ENCODE data around the gene GALNT18.

The GALNT18 gene

DNA sequence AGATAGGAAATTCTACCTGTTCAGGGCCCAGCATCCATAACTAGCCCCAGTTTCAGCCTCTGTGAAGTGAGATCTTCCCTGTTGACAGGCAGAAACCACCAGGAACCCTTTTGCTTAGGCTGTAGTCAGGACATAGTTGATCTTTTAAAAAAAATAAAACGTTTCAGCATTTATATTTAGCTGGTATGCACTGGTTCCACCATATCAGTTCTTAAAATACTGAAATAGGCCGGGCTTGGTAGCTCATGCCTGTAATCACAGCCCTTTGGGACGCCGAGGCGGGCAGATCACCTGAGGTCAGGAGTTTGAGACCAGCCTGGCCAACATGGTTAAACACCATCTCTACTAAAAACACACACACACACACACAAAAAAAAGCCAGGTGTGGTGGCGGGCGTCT lies 35.3 kb downstream of the GALNT18 start:
- DNase-seq, result no peak

DNA sequence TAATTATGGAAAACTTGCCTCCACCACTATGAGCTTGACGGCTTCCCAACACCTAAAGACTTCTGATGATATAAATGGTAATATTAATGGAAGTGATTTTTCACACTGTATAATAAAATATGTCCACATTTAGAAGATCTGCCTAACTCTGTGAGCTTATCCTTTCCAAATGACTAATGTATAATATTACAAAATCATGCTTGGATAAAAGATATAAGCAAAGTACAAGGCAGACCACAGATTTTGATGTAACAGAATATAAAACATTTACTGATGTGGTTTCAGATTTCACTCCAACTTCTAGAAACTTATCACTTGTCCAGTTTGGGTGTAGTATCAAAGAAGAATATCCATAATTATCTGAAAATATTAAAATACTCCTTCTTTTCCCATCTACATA lies 36.9 kb downstream of the GALNT18 start:
- DNase-seq, result no peak

DNA sequence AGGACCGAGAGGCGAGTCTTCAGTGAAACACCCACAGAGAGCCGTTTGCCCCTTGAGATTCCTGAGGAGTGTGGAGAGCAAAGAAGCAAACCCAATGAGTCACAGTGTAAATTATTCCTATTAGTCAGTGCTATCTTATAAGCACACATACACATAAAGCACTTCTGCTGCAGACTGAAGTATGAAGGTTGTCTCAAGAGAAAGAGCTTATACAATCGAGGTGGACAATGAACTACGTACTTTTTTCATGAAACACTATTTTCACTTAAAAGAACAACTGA lies 37.3 kb downstream of the GALNT18 start:
- DNase-seq, result no peak

DNA sequence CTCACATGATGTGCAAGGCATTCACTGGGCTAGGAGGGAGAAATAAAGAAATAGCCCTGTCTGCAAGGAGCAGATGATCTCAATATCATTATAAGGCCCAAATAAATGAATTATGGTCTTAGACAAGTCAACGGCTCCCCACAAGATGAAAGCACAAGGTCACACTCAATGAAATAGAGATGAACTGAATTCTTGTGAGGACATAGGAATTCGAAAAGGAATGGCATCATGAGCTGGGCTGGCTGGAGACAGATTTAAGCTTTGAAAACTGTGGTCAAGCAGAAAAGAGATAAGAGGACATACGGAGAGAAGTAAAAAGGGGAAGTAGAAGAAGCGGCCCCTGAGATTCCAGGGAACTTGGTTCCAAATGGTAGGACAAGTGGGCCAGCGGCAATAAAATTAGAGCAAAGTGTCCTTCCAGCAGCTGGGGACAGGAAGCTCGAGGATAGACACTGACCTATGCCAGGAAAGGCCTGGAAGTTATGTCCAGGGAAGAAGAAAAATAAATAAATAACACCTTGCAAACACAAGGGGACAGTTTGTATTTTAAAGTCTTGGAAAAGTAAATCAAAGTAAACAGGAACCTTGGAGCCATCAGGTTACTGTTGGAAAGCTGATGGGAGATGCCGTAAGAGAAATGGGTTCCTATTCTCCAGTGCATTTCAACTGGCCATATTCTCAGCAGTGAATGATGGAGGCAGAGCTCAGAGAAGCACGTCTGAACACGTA lies 37.8 kb downstream of the GALNT18 start:
- DNase-seq, result no peak

DNA sequence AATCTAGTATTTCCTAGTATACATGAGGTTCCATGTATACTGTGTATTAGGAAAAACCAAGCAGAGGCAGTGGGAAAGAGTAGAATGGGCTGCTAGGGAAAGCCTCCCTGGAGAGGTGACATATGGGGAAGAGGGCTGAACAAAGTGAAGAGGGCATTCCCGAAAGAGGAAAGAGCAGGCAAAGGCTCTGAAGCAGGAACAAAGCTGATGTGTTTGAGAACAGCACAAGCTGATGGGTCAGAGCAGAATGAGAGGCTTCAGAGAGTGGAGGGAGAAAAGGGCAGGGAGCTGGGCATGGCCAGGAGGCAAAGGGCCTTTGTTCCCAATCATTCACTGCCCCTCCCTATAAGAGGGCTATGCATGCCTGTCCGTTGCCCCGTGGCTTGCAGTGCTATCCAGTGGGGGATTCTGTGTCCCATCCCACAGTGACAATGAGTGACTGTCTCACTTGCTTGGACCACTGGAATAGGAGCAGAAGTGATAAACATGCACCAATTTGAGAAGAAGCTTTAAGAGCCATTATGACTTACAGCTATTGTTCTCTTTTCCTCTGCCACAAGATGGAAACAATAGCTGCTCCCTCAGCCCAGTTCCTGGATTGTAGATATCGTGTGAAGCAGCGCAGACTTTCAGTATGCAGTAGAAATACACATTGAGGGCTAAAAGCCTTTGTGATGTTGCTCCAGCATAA lies 39.6 kb downstream of the GALNT18 start:
- DNase-seq, result no peak

DNA sequence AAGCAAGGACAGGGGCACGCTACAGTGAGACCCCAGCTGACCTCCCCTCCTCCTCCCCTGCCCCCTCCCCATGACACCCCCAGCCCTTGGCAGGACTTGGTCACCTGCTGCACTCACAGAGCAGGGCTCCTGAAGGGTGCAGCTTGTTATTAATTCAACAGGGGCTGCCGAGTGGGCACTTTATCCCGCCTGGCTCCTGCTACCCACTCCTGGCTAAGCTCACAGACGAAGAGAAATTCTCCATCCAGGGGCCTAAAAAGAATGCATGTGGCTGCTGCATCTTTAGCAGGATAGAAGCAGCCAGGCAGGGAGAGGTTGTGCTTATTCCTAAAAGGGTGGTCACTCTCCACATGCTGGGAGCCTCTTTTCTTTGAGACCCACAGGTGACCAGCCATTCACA lies 40.3 kb downstream of the GALNT18 start:
- DNase-seq, result no peak

DNA sequence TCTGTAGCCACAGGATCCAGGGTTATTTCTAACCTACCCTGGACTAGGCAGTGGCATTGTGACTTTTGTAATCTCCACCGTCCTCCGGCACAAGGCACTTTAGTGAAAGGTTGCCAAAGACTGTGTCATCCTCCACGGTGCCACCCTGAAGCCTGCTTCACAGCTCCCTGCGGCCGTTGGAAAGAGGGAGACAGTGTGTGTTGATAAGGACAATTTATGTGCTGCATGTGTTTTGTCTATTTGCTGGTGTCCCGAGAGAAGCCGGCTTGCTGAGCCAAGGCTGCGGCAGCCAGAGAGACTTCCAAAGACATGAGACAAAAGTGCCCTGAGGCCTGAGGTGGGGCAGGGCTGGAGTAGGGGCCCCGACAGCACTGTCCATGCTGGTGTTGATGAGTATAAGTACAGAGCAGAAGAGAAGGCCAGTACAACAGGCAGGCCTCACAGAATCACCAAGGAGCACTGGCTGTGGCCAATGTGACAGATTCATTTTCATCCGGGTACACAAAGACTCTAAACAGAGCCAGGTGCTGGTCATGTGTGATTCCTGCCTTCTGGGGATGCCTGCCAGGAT lies 40.9 kb downstream of the GALNT18 start:
- no peak for DNase-seq

DNA sequence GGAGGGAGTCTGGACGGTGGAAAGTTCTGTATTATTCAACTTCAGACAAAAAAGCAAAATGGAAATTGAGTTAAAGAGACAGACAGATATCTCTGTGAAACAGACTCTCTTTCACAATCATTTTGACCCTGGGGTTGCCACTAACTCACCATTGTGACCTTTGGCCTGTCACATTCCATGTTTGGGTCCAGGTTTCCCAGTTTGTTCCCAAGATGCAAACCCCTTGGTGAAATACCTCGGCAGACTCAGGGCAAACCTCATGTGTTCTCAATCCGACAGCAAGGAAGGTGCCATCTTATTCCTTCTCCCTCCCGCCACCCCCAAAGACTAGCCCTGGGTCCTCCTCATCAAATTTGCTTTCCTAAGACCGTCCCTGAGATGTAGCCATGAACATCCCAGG lies 41.8 kb downstream of the GALNT18 start:
- DNase-seq, result no peak

DNA sequence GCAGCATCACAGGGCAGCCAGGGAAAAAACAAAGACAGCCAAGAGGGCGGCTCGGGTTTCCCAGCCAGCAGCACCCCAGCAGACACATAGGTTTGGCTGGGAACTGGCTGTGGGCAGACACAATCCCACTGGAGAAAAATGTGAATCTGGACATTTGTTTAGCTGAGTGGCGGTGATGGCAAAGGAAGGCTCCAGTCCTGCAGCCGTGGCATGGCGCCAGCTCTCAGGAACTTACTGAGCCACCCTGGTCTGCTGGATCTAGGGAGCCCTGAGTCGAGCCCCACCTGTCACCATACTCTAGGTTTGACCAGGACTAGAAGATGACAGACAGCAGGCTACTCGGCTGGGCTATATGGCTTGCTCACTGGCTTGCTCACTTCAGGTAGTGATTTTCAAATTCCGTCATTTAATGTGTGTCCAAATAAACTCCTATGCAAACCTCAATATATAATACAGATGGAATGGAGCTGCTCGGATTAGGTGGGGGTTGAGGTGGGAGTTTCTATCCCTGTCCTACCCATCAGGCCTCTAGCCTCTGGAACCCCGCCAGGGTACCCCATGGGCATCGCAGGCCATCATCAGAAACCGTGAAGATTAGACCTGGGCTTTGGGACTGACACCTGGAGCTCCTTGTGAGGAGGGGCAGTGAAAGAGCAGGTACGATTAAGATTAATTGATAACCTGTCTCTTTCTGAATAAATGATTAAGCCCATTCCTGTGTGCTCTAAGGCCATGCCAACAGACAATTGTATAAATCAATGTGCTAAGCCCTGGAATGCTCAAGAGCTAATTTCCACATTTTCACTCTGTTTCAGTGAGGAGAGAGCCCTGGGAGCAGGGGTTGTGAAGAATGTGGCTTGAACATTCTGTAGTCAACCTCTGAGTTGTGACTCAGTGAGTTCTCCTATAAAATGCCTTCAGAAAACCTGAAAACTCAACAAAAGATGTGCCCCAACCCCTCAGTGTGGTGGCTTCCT lies 42.5 kb downstream of the GALNT18 start:
- DNase-seq, result no peak

DNA sequence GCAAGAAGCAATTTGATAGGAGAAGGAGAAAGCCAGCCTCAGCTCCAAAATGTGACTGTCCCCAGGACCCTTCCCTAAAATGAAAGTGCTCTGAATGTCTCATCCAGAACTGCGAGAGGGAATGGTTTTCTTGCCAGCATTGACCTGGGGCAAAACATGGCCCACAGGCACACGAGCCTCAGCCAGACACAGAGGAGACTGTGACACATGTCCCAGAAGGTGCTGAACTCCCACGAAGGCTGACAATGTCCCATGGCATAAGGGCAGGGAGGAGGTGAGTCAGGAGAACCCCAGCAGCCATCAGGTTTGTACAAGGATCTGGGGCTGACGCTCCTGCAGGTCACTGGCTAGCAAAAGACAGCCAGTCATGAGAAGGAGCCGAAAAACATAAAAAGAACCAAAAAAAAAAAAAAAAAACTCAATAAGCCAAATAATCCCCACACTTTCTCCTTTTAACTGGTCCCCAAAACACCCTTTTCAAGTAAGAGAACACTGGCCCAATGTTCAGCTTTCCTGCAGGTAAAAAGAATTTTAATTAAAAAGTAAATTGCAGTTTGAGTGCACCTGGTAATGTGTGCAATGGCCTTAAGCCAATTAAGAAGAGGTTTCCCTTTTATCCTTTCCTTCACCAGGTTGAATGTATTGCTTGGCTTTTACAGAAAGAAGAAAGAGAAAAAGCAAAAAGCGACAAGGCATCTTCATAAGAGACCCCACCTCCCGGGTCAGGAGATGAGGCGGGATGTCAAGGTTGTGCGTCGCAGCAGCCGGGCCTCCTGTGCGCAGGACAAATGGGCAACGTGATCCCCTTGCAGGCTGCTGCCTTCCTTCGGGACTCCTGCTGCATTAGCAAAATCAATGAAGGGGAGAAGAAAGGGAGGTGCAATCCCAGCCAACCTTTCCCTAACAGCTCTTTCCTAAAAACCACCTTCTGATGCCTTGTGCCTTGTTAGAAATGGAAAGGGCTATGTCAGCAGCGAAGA lies 43.6 kb downstream of the GALNT18 start:
- DNase-seq, result peak; percentile 50

DNA sequence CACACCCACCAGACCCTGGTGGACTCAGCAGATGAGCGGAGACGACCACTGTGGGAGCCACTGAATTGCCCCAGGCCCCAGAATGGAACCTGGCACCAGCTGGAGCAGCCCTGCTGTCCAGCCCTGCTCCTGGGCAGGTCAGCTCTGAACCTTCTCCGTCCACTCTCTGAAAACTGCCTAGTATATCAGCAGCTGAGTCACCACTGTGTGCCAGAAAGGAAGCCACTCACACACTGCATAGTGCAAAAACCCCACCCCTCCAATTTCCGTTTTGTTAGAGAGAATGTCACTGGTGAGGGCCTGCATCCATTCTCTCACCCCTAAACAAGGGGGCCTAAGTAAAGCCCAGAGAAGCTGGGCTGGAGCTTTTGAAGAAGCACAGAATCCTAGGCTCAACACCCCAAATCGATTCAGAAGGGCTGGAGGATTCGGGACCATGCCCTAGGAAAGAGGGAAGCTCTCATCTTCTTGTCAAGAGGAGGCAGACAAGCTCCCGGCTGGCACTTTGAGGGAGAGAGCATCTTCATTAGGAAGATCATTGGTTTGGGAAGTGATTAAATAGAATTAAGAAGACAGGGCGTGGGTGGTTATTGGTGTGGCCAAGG lies 44.5 kb downstream of the GALNT18 start:
- no peak for DNase-seq

DNA sequence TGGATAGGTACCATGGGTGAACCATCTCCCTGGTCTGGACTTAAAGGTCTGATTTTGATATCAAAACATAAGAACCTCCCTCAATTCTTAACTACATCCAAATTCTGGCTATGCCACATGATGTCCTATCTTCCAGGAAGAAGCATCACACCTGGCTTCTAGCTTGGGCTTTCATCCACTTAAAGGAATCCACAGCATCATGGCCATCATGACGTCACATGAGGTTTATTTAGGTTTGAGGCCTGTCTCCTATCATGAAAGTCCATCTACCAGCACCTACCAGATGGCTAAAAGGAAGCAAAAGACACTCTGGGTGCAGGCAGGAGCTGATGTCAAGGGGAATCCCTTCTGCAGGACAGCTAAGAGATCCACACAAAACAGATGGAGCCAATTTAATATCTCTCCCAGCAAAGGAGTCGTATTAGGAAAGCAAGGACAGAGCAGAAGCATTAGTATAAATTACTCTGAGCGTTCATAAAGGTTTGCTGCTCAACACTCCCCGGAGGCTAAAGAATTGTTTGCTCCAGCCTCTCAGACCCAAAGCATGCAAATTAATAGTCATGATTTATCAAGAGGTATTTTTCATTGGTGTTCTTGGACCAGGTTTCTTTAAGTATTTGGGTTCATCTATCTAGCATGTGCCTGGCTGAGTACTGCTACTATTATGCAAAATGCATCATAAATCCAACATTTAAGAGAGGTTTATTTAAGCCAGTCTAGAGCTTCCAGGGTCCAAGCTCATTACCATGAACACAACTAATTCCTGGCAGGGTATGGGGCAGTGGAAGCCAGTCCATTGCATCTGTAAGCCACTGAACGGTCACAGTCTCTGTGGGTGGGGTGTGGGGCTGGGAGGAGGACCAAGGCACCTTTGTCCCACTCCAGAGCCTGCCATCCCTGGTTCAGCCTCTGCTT lies 47.2 kb downstream of the GALNT18 start:
- no peak for DNase-seq

DNA sequence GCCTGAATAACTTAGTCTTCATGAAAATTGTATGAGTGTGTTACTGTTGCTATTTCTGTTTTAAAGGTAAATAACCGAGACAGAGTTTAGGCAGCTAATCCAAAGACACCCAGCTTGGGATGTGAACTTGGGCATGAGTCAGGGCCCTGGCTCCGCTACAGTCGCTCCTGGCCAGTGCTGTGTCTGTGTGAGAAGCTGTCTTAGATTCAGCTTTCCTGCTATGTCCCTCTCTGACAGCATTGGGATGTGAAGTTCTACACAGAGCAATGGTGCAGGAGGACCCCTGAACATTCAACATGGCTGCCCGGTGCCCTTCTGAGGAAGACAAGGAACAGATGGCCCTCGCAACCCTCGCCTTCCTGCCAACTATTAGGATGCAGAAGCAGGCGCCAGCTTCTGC lies 49.4 kb downstream of the GALNT18 start:
- DNase-seq, result no peak

DNA sequence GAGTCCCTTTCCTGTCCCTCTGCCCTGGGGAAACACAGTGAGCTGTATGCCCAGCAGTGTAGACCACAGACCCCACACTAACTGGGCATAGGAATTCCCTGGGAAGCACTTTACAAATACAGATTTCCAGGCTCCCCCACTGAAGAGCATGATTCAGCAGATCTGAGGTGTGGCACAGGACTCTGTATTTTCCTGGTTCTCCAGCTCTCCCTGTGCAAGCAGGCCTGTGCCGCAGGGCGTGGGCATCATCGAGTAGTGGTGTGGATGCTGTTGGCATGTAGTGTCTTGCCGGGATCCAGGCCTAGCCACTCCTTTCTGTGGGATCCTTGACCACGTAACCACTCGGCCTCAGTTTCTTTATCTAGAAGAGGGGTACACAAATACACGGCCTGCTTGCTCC lies 49.9 kb downstream of the GALNT18 start:
- DNase-seq, result no peak

DNA sequence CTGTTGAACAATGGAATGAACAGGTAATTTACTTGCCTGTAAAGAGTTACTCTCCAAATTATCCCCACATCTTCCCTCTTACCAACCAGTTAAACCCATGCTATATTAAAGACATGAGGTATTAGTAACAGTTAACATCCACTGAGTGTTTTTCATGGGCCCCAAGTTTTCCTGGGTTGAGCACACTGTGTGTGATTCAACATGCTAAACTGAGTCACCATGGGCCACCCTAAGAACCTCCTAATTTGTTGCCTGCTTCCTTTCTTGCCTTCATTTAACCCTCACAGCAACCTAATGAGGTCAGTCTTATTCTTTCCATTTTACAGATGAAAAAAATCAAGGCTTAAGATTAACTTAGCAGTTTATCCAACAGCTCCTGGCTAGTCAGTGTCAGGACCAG lies 51.0 kb downstream of the GALNT18 start:
- no peak for DNase-seq

DNA sequence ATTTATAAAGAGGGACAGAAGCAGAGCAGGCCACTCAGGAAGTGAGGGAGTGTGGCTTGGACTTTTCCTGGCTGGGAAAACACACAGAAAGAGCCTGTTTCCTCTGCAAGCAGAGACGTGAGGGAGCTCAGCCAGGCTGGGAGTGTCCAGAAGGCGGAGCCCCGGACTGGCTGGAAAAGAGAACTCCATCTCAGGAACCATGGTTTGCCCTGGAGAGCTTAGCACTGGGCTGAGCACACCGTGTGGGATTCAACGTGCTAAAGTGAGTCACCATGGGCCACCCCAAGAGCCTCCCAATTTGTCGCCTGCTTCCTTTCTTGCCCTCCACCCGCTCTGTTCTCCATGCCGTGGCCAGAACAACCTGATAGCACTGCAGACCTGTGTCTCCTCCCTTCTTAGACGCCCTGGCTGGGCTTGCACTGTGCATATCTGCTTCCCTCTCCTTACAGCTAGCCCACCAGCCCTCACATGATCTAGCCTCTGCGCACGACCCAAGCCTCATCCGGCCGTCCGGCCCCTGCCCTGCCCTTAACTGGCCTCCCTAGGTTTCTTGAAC lies 51.8 kb downstream of the GALNT18 start:
- no peak for DNase-seq

DNA sequence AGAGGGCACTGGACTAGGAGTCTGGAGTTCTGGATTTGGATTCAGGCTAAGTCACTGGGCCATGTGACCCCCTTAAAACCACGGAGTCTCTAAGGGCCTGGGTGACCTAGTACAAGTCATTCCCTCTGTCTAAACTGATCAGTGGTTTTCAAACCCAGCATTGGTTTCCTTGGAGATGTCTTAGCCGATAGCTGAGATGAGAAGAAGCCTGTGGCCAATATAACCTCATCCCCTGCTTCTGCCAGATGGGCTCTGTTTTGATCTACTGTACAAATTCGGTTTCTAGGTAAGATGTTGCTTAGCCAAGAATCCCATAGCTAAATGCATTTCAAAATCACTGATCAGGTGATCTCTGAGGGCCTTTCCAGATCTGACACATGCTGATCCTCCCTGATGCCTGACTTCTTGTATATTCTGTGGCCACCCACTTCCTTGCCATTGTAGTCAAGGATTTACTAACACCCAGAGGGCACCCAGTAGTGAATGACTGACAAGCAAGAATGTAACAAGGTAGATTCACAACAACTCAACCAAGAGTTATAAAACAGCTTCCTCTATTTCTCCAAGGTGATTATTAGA lies 53.1 kb downstream of the GALNT18 start:
- DNase-seq, result no peak

DNA sequence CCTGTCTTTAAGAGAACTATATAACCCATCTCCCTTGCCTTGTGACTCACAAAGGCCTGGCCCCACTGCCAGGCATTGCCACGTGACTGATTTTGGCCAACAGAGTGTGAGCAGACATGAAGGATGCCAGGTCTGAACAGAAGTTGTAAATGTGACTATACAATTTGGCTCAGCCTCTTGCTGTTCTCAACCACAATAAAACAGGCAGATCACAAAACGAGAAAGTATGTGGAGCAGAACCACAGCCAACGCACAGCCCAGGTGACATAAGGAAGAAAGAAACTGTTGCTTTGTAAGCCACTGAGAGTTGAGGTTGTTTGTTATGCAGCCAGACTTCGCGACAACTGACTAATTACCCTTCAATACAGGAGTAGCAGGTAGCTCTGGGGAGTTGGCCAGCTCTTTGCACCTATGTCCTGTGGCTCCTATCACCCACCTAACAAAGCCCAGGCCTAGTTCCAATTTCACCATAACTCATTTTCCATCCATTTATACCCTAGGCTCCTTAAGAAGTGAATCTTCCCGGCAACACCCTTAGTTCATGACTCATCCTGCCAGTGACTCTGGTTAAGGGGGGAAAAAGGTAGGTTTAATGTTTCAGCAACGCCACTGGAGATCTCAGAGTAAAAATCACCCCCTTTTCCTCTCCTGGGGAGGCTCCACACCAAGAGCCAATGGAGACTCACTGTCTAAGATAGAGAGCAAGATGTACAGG lies 53.7 kb downstream of the GALNT18 start:
- DNase-seq, result no peak

DNA sequence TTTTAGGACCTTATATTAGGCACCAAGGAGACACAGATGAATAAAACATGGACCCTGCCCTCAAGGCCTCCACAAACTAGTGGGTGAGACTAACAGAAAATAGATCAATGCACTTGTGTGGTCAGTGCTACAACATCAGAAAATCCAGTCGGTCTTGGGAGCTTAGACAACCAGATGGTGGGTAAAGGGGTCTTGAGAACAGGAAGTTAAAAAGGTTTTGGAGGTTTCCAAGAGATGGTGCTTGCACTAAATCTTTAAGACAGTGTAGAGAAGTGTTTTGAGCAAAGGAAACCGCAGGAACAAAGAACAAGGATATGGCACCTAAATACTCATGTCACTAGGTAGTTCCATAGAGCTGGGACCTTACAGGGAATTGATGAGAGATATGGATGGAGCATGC lies 56.2 kb downstream of the GALNT18 start:
- DNase-seq, result no peak
